HG03342 (cell line): ENCODE results near the gene CACNA1A.
"Not testable (repeated sequence)": the region's sequence is repeated elsewhere in the genome, so short reads cannot be mapped to it uniquely, and the experiment has no call there.

Experiments
- ATAC-seq: cut with Tn5 transposase; IDR thresholded peaks from one replicate; pipeline ENCODE4 v1.9.1; 2021; ENCODE audit warnings: mild to moderate bottlenecking, moderate library complexity; ENCODE audit not compliant: unreplicated experiment

The CACNA1A gene

DNA sequence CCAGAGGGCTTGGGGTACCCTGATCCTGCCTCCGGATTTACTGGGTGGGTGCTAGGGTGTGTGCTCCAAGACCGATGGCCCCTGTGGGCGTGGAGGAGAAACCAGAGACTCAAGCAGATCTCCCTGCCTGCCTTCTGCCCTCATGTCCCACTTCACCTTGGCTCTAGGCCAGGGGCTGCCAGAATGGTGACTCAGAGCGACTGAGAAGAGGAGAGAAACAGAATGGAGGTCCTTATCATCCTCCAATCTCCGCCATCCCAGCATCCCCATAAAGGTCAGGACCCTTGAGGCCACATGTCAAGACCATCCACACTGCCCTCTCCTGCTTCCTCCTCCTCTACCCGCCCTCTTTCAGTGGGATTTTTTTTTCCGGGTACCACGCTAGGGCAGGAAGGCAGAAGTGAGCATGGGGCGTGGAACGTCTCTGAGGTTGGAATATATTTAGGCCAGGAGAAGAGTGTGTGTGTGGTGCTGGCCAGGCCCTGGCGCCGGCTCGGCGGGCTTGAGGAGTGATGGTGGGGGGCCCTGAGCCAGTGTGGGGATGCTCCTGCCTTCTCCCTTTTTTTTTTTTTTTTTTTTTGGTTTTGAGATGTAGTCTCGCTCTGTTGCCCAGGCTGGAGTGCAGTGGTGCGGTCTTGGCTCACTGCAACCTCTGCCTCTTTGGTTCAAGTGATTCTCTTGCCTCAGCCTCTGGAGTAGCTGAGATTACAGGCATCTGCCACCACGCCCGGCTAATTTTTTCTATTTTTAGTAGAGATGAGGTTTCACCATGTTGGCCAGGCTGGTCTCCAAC is 333.7 kb downstream of the CACNA1A start:
- ATAC-seq, result no peak

- ATAC-seq, result no peak
These were observed 335.1 kb downstream of the CACNA1A start for GRCh38 chr19:13171146-13171545.

DNA sequence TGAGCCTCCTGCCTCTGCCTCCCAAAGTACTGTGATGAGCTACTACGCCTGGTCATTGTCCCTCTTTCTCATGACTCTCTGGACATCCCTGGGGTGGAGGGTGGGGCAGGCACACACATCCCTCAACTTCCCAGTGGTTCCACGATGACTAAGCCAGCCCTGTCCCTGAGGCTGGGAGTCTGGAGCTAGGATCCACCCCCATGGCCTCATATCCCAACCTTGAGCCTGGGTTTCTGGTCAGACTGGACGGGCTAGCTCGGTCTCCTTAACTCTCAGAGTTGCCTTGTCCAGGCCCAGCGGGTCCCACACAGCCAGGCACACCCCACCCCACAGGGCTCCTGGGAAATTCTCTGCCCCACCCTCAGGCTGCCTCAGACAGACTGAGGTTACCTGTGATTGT is 336.5 kb downstream of the CACNA1A start:
- no peak for ATAC-seq

- not testable (repeated sequence) for ATAC-seq
These were observed 340.1 kb downstream of the CACNA1A start for GRCh38 chr19:13166151-13166550.

DNA sequence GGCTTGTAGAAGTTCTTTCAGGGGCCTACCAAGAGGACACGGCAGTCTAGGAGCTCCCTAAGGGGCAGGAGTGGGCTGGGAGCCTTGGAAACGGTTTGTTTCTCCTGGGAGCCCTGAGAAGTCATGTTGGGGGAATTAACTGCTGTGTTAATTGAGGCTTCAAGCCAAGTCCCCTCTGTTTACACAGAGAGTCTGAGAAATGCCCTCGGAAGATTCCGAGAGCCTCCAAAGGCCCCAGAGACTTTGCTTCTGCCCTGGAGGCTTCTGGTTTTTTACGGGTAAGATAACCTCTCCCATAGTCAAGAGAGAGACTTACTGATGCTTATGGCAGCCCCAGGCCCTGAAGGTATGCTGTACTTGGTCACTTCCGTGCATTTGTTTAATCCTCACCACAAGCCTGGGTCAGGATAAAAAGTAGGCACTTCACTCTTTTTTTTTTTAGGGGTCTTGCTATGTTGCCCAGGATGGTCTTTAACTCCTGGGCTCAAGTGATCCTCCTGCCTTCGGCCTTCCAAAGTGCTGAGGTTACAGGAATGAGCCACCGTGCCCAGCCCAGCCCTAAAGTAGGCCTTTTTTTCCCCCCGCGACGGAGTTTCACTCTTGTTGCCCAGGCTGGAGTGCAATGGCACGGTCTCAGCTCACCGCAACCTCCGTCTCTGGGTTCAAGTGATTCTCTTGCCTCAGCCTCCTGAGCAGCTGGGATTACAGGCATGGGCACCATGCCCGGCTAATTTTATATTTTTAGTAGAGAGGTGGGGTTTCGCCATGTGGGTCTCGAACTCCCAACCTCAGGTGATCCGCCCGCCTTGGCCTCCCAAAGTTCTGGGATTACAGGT is 340.9 kb downstream of the CACNA1A start:
- ATAC-seq, result no peak

DNA sequence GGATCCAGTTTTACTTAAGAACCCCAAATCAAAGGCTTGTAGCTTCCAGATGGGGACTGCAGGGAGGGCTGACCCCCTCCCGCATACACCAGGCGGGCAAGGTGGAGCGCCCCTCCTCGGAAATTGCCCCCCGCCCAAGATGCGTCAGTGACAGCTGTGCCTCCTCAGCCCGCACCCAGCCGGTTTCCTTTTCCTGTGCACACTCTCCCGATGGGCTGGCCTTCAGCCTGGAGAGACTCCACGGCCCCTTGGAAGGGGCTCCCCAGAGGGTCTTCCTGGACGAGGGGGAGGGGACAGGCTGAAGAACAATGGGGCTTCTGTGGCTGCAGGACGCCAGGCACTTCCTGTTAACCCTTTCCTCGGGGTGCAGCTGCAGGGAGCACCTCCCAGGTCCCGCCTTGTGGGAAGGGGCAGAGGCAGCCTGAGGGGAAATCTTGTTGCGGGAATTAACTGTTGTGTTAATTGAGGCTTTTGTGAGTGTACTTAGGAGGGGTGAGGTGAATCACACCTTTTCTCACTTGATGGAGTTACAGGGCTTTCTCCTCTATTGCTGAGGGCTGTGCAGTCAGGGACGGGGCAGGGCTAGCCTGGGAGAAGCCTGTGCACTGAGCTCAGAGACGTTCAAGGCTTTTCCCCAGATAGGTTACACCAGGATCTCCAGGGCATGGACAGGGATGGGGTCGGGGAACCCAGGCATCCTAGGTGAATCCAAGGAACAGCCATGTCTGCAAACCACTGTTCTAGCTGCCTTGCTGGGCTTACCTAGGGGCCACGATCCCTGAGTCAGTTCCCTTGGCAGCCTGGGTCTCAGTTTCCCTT is 341.7 kb downstream of the CACNA1A start:
- ATAC-seq, result no peak

GRCh38 chr19:13163609-13164342 is 342.5 kb downstream of the CACNA1A start:
- ATAC-seq, result no peak

DNA sequence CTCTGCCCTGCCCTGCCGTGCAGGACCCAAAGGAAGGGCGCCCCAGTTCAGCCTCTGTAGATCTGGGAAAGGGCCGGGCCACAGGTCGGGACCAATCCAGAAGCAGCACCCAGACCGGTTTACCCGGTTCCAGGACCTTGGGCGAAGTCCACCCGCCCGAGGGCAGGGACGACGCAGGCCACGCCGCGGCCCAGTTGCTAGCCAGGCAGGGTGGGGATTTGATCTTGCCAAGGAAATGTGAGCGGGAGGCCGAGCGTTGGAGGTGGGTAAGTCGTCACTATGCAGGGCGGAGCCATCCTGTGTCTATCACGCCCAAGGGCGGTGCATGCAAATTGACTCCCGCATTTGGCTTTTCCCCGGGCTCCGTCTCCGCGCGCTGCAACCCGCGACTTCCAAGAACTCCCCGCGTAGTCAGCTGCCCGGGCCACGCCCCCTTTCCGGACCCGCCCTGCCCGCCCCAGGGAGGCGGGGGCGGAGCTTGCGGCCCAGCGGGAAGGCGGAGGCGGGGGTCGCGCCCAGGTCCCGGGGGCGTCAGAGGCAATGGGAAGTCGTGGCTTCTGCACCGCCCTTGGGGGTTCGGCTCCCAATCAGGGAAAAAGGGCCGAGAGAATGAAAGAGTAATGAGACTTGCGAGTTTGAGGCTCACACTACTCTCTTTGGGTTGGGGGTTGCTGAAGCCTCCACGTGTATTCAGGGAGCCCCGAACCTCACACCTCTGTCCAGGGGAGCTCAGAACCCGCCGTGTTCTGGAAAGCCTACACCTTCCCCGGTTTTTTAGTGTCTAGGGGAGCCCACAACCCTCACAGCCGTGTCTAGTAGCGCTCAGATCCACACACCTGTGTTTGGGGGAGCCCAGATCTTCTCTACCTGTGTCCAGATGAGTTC is 343.3 kb downstream of the CACNA1A start:
- ATAC-seq, result no peak

GRCh38 chr19:13160557-13160956 is 345.7 kb downstream of the CACNA1A start:
- no peak for ATAC-seq

- ATAC-seq, result no peak
These were observed 346.6 kb downstream of the CACNA1A start for GRCh38 chr19:13159713-13160112.
